ENCODE results near the gene P3H1.

- TF ChIP-seq POLR2A (IDR thresholded peaks at IDR 0.05), result no peak
- TF ChIP-seq CTCF (IDR thresholded peaks at IDR 0.05), result no peak
Observed at GRCh38 chr1:42723511-42723910, 43.3 kb downstream of the P3H1 start.
